Mammary epithelial cell (primary cell): ENCODE measurements around the gene EPC1.

ENCODE experiments used
- EZH2 ChIP-seq: IDR thresholded peaks from 2 replicates; pipeline ENCODE4 v1.6.1; 2012; ENCODE audit warnings: low read length, inconsistent platforms, borderline replicate concordance
- TF ChIP-seq, protein P1 (sequence below), 2 donors: IDR thresholded peaks in 1 of 2; conservative IDR thresholded peaks in 1 of 2; 2 replicates each; pipeline ENCODE4 v1.5.1; 2011 to 2012; ENCODE audit warnings: inconsistent platforms in 2 of 2, low read length in 2 of 2, mild to moderate bottlenecking in 2 of 2, control low read depth in 1 of 2, low read depth in 1 of 2; ENCODE audit not compliant: insufficient read depth in 1 of 2; ENCODE audit errors: extremely low read depth in 1 of 2

DNA sequence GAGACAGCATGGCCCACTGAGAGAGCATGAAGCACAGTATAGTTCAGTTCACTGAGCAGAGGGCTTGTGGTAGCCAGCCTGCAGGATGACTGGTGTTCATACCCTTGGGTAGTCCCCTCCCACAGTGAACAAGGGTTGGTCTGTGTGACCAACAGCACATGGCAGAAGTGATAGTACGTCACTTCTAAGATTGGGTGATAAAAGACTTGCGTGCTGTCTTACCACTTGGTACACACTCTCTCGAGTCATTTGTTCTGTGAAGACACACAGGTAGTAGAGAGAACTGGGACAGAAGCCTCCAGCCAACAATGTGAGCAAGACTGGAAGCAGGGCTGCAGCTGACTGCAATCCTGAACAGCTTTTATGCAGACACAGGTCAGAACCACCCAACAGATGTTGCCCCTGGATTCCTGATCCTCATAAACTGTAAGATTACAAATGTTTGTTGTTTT is 14.6 kb downstream of the EPC1 start:
- TF ChIP-seq, protein P1, sequence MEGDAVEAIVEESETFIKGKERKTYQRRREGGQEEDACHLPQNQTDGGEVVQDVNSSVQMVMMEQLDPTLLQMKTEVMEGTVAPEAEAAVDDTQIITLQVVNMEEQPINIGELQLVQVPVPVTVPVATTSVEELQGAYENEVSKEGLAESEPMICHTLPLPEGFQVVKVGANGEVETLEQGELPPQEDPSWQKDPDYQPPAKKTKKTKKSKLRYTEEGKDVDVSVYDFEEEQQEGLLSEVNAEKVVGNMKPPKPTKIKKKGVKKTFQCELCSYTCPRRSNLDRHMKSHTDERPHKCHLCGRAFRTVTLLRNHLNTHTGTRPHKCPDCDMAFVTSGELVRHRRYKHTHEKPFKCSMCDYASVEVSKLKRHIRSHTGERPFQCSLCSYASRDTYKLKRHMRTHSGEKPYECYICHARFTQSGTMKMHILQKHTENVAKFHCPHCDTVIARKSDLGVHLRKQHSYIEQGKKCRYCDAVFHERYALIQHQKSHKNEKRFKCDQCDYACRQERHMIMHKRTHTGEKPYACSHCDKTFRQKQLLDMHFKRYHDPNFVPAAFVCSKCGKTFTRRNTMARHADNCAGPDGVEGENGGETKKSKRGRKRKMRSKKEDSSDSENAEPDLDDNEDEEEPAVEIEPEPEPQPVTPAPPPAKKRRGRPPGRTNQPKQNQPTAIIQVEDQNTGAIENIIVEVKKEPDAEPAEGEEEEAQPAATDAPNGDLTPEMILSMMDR (conservative IDR thresholded peaks at IDR 0.05 in 1 of 2, IDR thresholded peaks at IDR 0.05 in 1 of 2; ENCODE audit: extremely low read depth in 1 of 2, insufficient read depth in 1 of 2, low read depth in 1 of 2, low read length in 2 of 2) = no peak
- TF ChIP-seq EZH2 = no peak
